GM12874 (cell line): ENCODE data around the gene DOCK7.

Source experiments
- CTCF ChIP-seq: IDR thresholded peaks from 2 replicates; pipeline ENCODE4 v1.5.1; 2011; ENCODE audit warnings: low read depth, mild to moderate bottlenecking, control low read depth, low read length, moderate library complexity; ENCODE audit not compliant: insufficient read depth

DOCK7 gene

GRCh38 chr1:62528015-62528414 is 160.2 kb downstream of the DOCK7 start:
- TF ChIP-seq CTCF: no peak

GRCh38 chr1:62523860-62524259 is 164.3 kb downstream of the DOCK7 start:
- TF ChIP-seq CTCF: no peak

DNA sequence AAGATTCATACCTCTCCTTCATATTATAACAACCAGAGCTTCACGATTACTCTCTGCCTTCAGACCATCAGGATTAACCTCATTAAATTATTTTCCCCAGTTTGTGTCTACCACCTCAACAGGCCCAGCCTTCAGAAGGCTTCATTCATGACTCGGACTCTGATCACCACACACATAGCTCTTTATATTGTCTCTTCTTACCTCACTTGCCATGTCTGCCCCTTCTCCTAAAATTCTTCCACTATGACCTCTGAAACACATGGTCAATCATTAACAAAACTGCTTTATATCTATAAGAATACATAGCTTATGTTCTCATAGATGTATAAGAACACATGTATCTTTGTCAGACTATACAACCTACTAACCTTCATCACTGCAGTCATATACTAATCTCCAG is 171.6 kb downstream of the DOCK7 start:
- TF ChIP-seq CTCF: no peak

GRCh38 chr1:62514746-62515423 is 173.3 kb downstream of the DOCK7 start:
- TF ChIP-seq CTCF: no peak

GRCh38 chr1:62513013-62513412 is 175.2 kb downstream of the DOCK7 start:
- no peak for TF ChIP-seq CTCF

- no peak for TF ChIP-seq CTCF
These were observed 179.2 kb downstream of the DOCK7 start for GRCh38 chr1:62509028-62509427.

DNA sequence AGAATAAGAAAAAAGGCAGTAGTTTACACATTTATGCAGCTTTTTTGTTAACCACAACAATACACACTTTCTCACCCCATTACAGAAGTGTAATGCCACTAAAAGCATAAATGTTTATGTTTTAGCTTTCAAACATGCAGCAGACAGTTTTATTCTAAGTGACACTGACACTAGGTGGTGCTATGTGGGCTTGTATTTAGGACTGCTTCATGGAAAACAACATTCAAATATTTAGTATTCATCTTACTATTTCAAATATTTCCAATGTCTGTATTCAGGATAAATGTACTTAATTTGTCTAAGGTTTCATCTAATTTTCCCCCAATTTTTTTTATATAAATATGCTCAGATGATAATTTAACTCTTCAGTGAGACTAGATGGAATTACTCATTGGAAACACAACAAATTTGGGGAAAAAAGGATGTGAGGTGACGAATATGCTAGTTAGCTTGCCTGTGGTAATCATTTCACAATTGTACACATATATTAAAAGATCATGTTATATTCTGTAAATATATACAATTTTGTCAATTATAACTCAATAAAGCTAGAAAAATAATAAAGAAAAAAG is 179.9 kb downstream of the DOCK7 start:
- peak; percentile 43; the same call in 1 of the 2 replicates for TF ChIP-seq CTCF
